ENCODE data around the gene HLA-DMA. TPM values are rescaled to one million over a fixed set of nuclear protein-coding genes. Genes with fewer than 3 reads are reported as not detected.

HLA-DMA gene
- 10 to 100 TPM; 28.8 to 85.2 (median 34.9) TPM for total RNA-seq

DNA sequence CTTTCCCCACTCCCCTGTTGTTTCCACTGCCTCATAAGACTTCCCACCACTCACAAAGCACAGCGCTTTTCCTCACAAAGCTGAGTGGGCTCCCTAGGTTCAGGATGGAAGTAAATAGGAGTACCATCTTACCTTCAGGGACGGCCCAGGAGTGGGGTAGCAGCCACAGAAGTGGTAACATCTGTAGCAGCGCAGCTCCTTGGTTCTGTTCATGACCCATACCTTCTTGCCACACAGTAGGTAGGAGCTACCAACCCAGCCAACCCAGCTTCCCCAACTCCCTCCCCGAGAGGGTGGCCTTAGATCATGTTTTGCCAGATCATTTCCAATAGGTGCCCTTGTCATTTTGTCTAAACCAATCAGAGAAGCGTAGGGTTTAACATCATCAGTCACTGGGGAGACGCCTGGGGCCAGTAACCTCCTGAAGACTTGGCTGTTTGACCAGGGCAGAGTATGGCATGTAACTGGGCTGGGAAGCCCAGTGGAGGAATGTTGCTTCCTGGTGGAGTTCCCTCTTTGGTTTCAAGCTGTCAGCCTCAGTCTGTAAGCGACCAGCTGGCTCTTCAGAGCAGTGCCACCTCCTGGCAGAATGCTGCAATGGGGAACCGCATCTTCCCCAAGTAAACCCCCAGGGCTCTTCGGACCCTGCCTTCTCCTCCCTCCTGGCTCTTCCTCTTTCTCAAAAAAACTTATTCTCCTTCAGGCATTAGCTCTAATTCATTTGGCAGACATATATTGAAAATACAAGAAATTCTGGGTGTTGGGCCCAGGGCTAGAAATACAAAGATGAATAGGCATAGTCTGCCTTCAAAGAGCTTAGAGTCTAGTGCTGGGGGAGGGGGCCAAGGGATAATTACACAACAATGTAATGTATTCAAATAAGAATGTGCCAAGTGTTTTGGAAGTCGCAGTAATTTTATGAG lies at the start of gene HLA-DMA:
HLA-DMA (minus strand) TSS at position 281 of the 923 bp plus-strand sequence; CDS start at position 220, 61 bp downstream.
- H3K4me3 ChIP-seq: peak within 1 kb of the TSS; percentile 3 to 38 (median 31)
- H3K4me1 ChIP-seq: peaks cover 0 to 33% (median 9%) of the 10 kb centered on the region in 4 donors

DNA sequence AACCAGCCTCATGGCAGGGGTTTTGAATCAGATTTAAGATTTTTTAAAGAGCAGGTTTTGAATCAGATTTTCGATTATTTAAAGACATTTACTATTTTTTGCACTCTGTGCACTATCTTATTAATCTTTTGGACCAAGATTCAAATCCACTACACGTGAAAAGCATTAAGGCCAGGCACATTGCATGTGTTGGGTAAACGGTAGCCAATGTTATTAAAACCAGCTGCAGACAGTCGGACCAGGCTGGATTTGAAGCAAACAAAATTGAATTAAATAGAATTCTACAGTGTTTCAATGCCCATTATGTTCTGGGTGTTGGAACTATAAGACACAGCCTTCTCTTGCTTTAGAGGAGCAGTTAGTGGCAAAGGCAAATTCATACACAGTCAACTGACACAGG lies 48.8 kb upstream of the HLA-DMA start:
- Histone ChIP-seq H3K27me3 (peaks cover 0 to 11% of the 10 kb centered on the region in 2 donors), H3K4me1 (no peaks in the 10 kb centered on the region), H3K36me3 (no peaks in the 10 kb centered on the region), H3K4me3 (no peak overlapping the region), H3K9me3 (no peaks in the 10 kb centered on the region), H3K27ac (no peak overlapping the region)
- DNase-seq (ENCODE audit: low spot score in 2 of 2): no peak
- whole genome bisulfite sequencing, 2 donors: 47 to 69% methylated on average over 4 of the region's 4 CpGs
- TF ChIP-seq POLR2A (IDR thresholded peaks at IDR 0.05) (no peak), EP300 (IDR thresholded peaks at IDR 0.05) (no peak)
- TF ChIP-seq, protein P1, sequence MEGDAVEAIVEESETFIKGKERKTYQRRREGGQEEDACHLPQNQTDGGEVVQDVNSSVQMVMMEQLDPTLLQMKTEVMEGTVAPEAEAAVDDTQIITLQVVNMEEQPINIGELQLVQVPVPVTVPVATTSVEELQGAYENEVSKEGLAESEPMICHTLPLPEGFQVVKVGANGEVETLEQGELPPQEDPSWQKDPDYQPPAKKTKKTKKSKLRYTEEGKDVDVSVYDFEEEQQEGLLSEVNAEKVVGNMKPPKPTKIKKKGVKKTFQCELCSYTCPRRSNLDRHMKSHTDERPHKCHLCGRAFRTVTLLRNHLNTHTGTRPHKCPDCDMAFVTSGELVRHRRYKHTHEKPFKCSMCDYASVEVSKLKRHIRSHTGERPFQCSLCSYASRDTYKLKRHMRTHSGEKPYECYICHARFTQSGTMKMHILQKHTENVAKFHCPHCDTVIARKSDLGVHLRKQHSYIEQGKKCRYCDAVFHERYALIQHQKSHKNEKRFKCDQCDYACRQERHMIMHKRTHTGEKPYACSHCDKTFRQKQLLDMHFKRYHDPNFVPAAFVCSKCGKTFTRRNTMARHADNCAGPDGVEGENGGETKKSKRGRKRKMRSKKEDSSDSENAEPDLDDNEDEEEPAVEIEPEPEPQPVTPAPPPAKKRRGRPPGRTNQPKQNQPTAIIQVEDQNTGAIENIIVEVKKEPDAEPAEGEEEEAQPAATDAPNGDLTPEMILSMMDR (IDR thresholded peaks at IDR 0.05): no peak

More for the DNA sequence above, at the start of gene HLA-DMA:
- 48 to 50% methylated on average over 10 of the region's 10 CpGs for WGBS, 2 donors
- TF ChIP-seq, protein P1 (IDR thresholded peaks at IDR 0.05): peak; percentile 69 to 78 (median 71)
- peak; percentile 23 to 72 for TF ChIP-seq POLR2A (IDR thresholded peaks at IDR 0.05)
- peak in 1 of 2 donors; percentile 74 for TF ChIP-seq EP300 (IDR thresholded peaks at IDR 0.05)
- peak within 1 kb of the TSS; percentile 25 to 87 (median 73) for H3K27ac ChIP-seq
- no peaks in the 10 kb centered on the region for H3K9me3 ChIP-seq
- no peaks in the 10 kb centered on the region for H3K27me3 ChIP-seq
- DNase-seq (ENCODE audit: low spot score in 2 of 2): peak; percentile 60 to 80
- peaks cover 0 to 4% (median 0%) of the 10 kb centered on the region in 3 donors for H3K36me3 ChIP-seq

DNA sequence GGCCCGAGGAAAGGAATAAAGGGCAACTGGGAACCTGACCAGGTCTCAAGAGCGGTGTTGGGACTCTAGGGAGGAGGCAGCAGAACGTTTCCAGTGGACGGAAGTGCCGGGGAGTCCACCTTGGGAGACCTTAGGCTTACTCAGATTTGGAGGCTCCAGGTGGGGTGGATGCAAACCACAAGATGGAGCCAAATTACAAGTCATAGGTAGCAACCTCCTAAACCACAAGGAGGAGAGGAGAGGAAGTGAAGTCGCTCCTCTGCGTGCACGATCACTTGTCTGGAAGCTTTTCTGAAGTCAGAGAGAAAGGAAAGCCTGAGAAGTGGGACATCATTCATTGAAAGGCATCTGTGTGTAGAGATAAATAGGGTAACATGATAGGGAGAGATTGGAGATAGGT lies 47.2 kb upstream of the HLA-DMA start:
- no peak for TF ChIP-seq POLR2A (IDR thresholded peaks at IDR 0.05)
- TF ChIP-seq, protein P1 (IDR thresholded peaks at IDR 0.05): peak in 1 of 5 experiments; percentile 6
- Histone ChIP-seq H3K9me3 (no peaks in the 10 kb centered on the region), H3K4me3 (no peak overlapping the region), H3K27me3 (peaks cover 0 to 11% of the 10 kb centered on the region in 2 donors), H3K36me3 (no peaks in the 10 kb centered on the region), H3K4me1 (no peaks in the 10 kb centered on the region), H3K27ac (no peak overlapping the region)
- WGBS, 2 donors: 45 to 50% methylated on average over 8 of the region's 8 CpGs
- DNase-seq (ENCODE audit: low spot score in 2 of 2): no peak

DNA sequence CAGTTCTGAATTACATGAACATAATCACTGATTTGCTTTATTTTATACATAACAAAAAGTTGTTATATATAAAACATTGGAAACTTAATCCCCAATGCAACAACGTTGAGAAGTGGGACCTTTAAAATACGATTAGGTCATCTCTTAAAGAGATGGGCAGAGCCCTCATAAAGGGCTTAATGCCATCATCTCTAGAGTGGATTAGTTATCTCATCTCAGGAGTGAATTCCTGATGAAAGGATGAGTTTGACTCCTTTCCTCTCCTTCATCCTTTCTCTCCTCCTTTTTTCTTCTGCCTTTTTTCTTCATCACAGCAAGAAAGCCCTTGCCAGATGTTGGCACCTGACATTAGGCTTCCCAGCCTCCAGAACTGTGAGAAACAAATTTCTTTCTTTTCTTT lies 42.6 kb upstream of the HLA-DMA start:
- H3K36me3 ChIP-seq: no peaks in the 10 kb centered on the region
- TF ChIP-seq, protein P1 (IDR thresholded peaks at IDR 0.05): no peak
- TF ChIP-seq EP300 (IDR thresholded peaks at IDR 0.05) (no peak), POLR2A (IDR thresholded peaks at IDR 0.05) (no peak)
- WGBS, 2 donors: 45% methylated on average over 2 of the region's 2 CpGs
- no peak overlapping the region for H3K4me3 ChIP-seq
- no peaks in the 10 kb centered on the region for H3K4me1 ChIP-seq
- H3K27me3 ChIP-seq: peaks cover 0 to 3% of the 10 kb centered on the region in 2 donors
- no peak overlapping the region for H3K27ac ChIP-seq
- DNase-seq (ENCODE audit: low spot score in 2 of 2): no peak
- no peaks in the 10 kb centered on the region for H3K9me3 ChIP-seq

DNA sequence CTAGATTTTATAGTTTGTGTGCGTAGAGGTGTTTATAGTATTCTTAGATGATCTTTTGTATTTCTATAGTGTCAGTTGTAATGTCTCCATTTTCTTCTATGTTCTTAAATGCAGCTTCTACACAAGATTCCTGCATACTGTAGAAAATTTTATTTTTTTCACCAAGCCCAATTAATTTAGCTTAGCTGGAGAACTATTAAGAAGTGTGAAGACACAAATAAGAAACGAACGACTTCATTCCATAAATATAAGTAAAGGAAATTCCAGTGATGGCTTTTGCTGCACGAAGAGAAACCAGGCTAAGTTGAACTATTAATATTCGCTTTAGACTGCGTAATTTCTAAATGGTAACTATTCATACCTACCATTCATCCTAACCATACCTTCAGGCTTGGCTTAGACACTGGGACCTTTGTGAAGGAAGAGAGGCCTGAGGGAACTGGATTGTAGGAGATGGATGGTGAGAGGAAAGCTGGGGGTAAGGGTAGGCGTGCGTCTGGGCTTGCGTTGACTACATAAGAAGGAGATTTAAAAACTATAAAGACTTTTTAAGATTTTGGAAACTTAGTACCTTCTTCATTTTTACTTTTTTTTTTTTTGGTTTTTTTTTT lies 40.6 kb upstream of the HLA-DMA start:
- no peaks in the 10 kb centered on the region for H3K9me3 ChIP-seq
- H3K4me1 ChIP-seq: no peaks in the 10 kb centered on the region
- H3K4me3 ChIP-seq: no peak overlapping the region
- no peak for DNase-seq (ENCODE audit: low spot score in 2 of 2)
- WGBS, 2 donors: 74 to 77% methylated on average over 9 of the region's 9 CpGs
- no peaks in the 10 kb centered on the region for H3K27me3 ChIP-seq
- H3K36me3 ChIP-seq: no peaks in the 10 kb centered on the region
- TF ChIP-seq, protein P1 (IDR thresholded peaks at IDR 0.05): no peak
- TF ChIP-seq EP300 (IDR thresholded peaks at IDR 0.05): no peak
- no peak for TF ChIP-seq POLR2A (IDR thresholded peaks at IDR 0.05)
- H3K27ac ChIP-seq: no peak overlapping the region
